H1 (cell line): ENCODE results near the gene IGSF1. TPM values are rescaled to one million over a fixed set of nuclear protein-coding genes. Genes with fewer than 3 reads are reported as not detected.
A peak's percentile ranks its signal among the peaks of the same experiment; 100 is the strongest.

Source experiments
- CTCF ChIA-PET: fragments of 300-600 bp; sonication (Branson Sonifier 250); formaldehyde crosslinking; loops from one replicate; lab custom pipeline; 2021; ENCODE audit not compliant: partially characterized antibody; lab: Charles Lee
- POLR2A ChIA-PET: fragments of 300-600 bp; sonication (Branson Sonifier 250); formaldehyde crosslinking; loops from one replicate; lab custom pipeline; 2021; ENCODE audit warnings: inconsistent platforms; ENCODE audit not compliant: partially characterized antibody; lab: Charles Lee
- DNase-seq, 2 experiments: peaks; one replicate each; pipeline versions ENCODE4 v3.0.0 to v3.0.0-alpha.2; 2010 to 2022; ENCODE audit warnings: low spot score in 2 of 2, low read depth in 1 of 2, mixed read lengths in 1 of 2
- FAIRE-seq: peaks from 2 replicates; lab custom pipeline; 2011; peaks lifted over from hg19 to GRCh38; lab: Jason Lieb, UNC
- H2AFZ ChIP-seq: 2 replicates; pipeline ENCODE4 v1.8.1; 2012; ENCODE audit warnings: low read length, inconsistent platforms
- H2AK5ac ChIP-seq: 2 replicates; pipeline ENCODE4 v1.6.1; 2013; ENCODE audit warnings: low read depth, low read length
- H2BK120ac ChIP-seq: replicated peaks from 2 replicates; pipeline ENCODE3; 2013; ENCODE audit warnings: low read depth, low read length, inconsistent platforms
- H2BK12ac ChIP-seq: 2 replicates; pipeline ENCODE4 v1.6.1; 2013; ENCODE audit warnings: low read depth, low read length
- H2BK15ac ChIP-seq: 2 replicates; pipeline ENCODE4 v1.6.1; 2013; ENCODE audit warnings: low read length
- H2BK20ac ChIP-seq: 2 replicates; pipeline ENCODE4 v1.6.1; 2013; ENCODE audit warnings: low read length
- H2BK5ac ChIP-seq: 2 replicates; pipeline ENCODE4 v1.6.1; 2013; ENCODE audit warnings: low read depth, low read length
- H3K14ac ChIP-seq: 2 replicates; pipeline ENCODE4 v1.6.1; 2013; ENCODE audit warnings: inconsistent platforms; ENCODE audit not compliant: insufficient read length
- H3K18ac ChIP-seq: 2 replicates; pipeline ENCODE4 v1.6.1; 2013; ENCODE audit warnings: low read length; ENCODE audit errors: extremely low read depth
- H3K23ac ChIP-seq: 2 replicates; pipeline ENCODE4 v1.6.1; 2013; ENCODE audit warnings: inconsistent platforms; ENCODE audit not compliant: insufficient read length
- H3K23me2 ChIP-seq: 2 replicates; pipeline ENCODE4 v1.6.1; 2013; ENCODE audit warnings: low read depth, low read length
- H3K27ac ChIP-seq: 2 replicates; pipeline ENCODE4 v1.6.1; 2011; ENCODE audit warnings: low read depth, low read length, inconsistent platforms
- H3K27me3 ChIP-seq, 4 experiments: replicated peaks in 1 of 4; 1 replicate in 1 of 4; 2 replicates in 3 of 4; pipeline versions ENCODE4 v1.6.1 to v1.8.1; 2011 to 2013; ENCODE audit warnings: low read length in 3 of 4, mild to moderate bottlenecking in 3 of 4, inconsistent platforms in 2 of 4, mixed read lengths in 2 of 4, moderate library complexity in 1 of 4; ENCODE audit not compliant: control insufficient read depth in 3 of 4, insufficient read depth in 3 of 4; ENCODE audit errors: extremely low read depth in 1 of 4
- H3K36me3 ChIP-seq, 4 experiments: 2 replicates each; pipeline versions ENCODE4 v1.6.1 to v1.8.1; 2011 to 2013; ENCODE audit warnings: mild to moderate bottlenecking in 4 of 4, low read length in 3 of 4, moderate library complexity in 2 of 4, control low read depth in 1 of 4, inconsistent platforms in 1 of 4; ENCODE audit not compliant: insufficient read depth in 4 of 4, control insufficient read depth in 2 of 4
- H3K4ac ChIP-seq: replicated peaks from 2 replicates; pipeline ENCODE3; 2013; ENCODE audit warnings: low read length, low read depth, mixed read lengths, inconsistent platforms; ENCODE audit not compliant: insufficient read length
- H3K4me1 ChIP-seq, 4 experiments: replicated peaks in 1 of 4; 1 replicate in 1 of 4; 2 replicates in 3 of 4; pipeline versions ENCODE4 v1.6.1 to v1.8.1; 2011 to 2013; ENCODE audit warnings: low read length in 3 of 4, inconsistent platforms in 2 of 4, mixed read lengths in 1 of 4; ENCODE audit not compliant: insufficient read depth in 4 of 4, control insufficient read depth in 3 of 4
- H3K4me2 ChIP-seq, 2 experiments: 2 replicates each; pipeline versions ENCODE4 v1.6.1 to v1.8.1; 2011 to 2013; ENCODE audit warnings: low read depth in 2 of 2, low read length in 2 of 2, control low read depth in 1 of 2, inconsistent platforms in 1 of 2, mild to moderate bottlenecking in 1 of 2; ENCODE audit not compliant: insufficient read depth in 1 of 2
- H3K4me3 ChIP-seq, 4 experiments: fragments of 200-600, 300-600 bp in 1 of 4; sonication (generic), shearing (Covaris generic), sonication (Bioruptor Twin) in 1 of 4; 2 replicates each; pipeline versions ENCODE4 v1.5.1 to v1.8.1; 2011 to 2016; ENCODE audit warnings: low read length in 4 of 4, low read depth in 3 of 4, control low read depth in 2 of 4, inconsistent platforms in 2 of 4, mild to moderate bottlenecking in 2 of 4, mixed read lengths in 1 of 4, moderate library complexity in 1 of 4; ENCODE audit not compliant: insufficient read depth in 2 of 4; ENCODE audit errors: extremely low read depth in 1 of 4
- H3K56ac ChIP-seq: replicated peaks from 2 replicates; pipeline ENCODE3; 2013; ENCODE audit warnings: low read depth, mild to moderate bottlenecking, mixed read lengths, low read length, inconsistent platforms; ENCODE audit not compliant: insufficient read length
- H3K79me1 ChIP-seq: 2 replicates; pipeline ENCODE4 v1.6.1; 2013; ENCODE audit warnings: low read depth, low read length, control low read depth
- H3K79me2 ChIP-seq, 2 experiments: 2 replicates each; pipeline versions ENCODE4 v1.6.1 to v1.8.1; 2012 to 2013; ENCODE audit warnings: low read length in 2 of 2, mild to moderate bottlenecking in 2 of 2, inconsistent platforms in 1 of 2; ENCODE audit not compliant: insufficient read depth in 2 of 2, control insufficient read depth in 1 of 2
- H3K9ac ChIP-seq, 4 experiments: replicated peaks in 1 of 4; 1 replicate in 1 of 4; 2 replicates in 3 of 4; pipeline versions ENCODE4 v1.6.1 to v1.8.1; 2011 to 2013; ENCODE audit warnings: low read depth in 3 of 4, low read length in 3 of 4, control low read depth in 2 of 4, mild to moderate bottlenecking in 2 of 4, moderate library complexity in 2 of 4, inconsistent platforms in 1 of 4; ENCODE audit errors: extremely low read depth in 1 of 4
- H3K9me3 ChIP-seq, 2 experiments: 2 replicates each; pipeline versions ENCODE4 v1.6.1 to v1.8.1; 2012 to 2013; ENCODE audit warnings: mild to moderate bottlenecking in 2 of 2, moderate library complexity in 2 of 2, control low read depth in 1 of 2, inconsistent platforms in 1 of 2, low read depth in 1 of 2, low read length in 1 of 2, mixed read lengths in 1 of 2; ENCODE audit not compliant: insufficient read depth in 2 of 2
- H4K20me1 ChIP-seq, 2 experiments: replicated peaks in 1 of 2; 2 replicates each; pipeline versions ENCODE3 to v1.8.1; 2011 to 2013; ENCODE audit warnings: inconsistent platforms in 2 of 2, low read length in 2 of 2, mild to moderate bottlenecking in 1 of 2; ENCODE audit not compliant: insufficient read depth in 2 of 2, control insufficient read depth in 1 of 2
- H4K5ac ChIP-seq: 2 replicates; pipeline ENCODE4 v1.6.1; 2013; ENCODE audit warnings: low read length, low read depth, mixed read lengths, inconsistent platforms; ENCODE audit not compliant: insufficient read length
- H4K8ac ChIP-seq: 2 replicates; pipeline ENCODE4 v1.8.0; 2013; ENCODE audit warnings: mild to moderate bottlenecking, moderate library complexity, low read length, inconsistent platforms; ENCODE audit not compliant: insufficient read depth; ENCODE audit errors: extremely low read depth
- H4K91ac ChIP-seq: replicated peaks from 2 replicates; pipeline ENCODE3; 2013; ENCODE audit warnings: low read length, mixed read lengths, inconsistent platforms; ENCODE audit not compliant: insufficient read length
- CBX5 ChIP-seq: fragments of 300-800, 300-1000 bp; sonication (generic); IDR thresholded peaks from 2 replicates; pipeline ENCODE4 v1.7.1; 2016; ENCODE audit warnings: antibody characterized with exemption, low read length, low read depth
- HDAC6 ChIP-seq: IDR thresholded peaks from one replicate; pipeline ENCODE4 v1.7.1; 2012; ENCODE audit warnings: low read depth, mild to moderate bottlenecking, inconsistent platforms, low read length, moderate library complexity
- NANOG ChIP-seq: IDR thresholded peaks from 2 replicates; pipeline ENCODE4 v1.6.1; 2011; ENCODE audit warnings: low read length, low read depth, mild to moderate bottlenecking, inconsistent platforms; ENCODE audit not compliant: insufficient read depth, poor library complexity, severe bottlenecking
- SRF ChIP-seq: IDR thresholded peaks from 2 replicates; pipeline ENCODE4 v1.6.1; 2011; ENCODE audit warnings: mild to moderate bottlenecking, low read depth, low read length, moderate library complexity
- SUZ12 ChIP-seq: fragments of 200-600 bp; sonication (generic); IDR thresholded peaks from 2 replicates; pipeline ENCODE4 v1.6.1; 2012; ENCODE audit warnings: mild to moderate bottlenecking, inconsistent platforms, low read length, moderate library complexity, mixed read lengths
- TAF1 ChIP-seq: IDR thresholded peaks from 2 replicates; pipeline ENCODE4 v1.6.1; 2011; ENCODE audit warnings: mild to moderate bottlenecking, low read depth, low read length
- WGBS, 2 experiments: shearing (Covaris generic) in 1 of 2; methylation state at CpG; one replicate each; pipeline versions ENCODE4 v1.1.6 to v1.1.7; 2013 to 2015; ENCODE audit warnings: low lambda C conversion rate in 2 of 2, mixed read lengths in 2 of 2, inconsistent platforms in 1 of 2, low coverage in 1 of 2, missing lambda C conversion rate in 1 of 2; ENCODE audit not compliant: insufficient replicate concordance in 2 of 2, insufficient coverage in 1 of 2, insufficient read length in 1 of 2; ENCODE audit errors: extremely low coverage in 1 of 2, missing lambda C conversion rate in 1 of 2; 5-methylcytosine and 5-hydroxymethylcytosine counted together
- polyA plus RNA-seq, 7 experiments: library from polyadenylated mRNA; depleted of rRNA in 3 of 7; stranded (reverse) in 5 of 7; unstranded in 2 of 7; fragments of >200 nt in 5 of 7; fragments of 200-250 nt in 2 of 7; gene quantifications; 1 replicate in 5 of 7; 2 replicates in 1 of 7; 4 replicates in 1 of 7; pipeline versions ENCODE4 v1.2.1 to v1.2.3, GENCODE V29; 2011 to 2013; ENCODE audit warnings: missing spikeins in 2 of 7, mixed read lengths in 2 of 7
- total RNA-seq: library from RNA; stranded (reverse); fragmentation: NEBNext Ultra II Directional; extraction: Animal tissue kit (Norgen Biotek cat#: 25700); gene quantifications from 2 replicates; pipeline ENCODE4 v1.2.1, GENCODE V29; 2021
- TF ChIP-seq, protein P1 (sequence below), 3 experiments: IDR thresholded peaks; 1 replicate in 2 of 3; 2 replicates in 1 of 3; pipeline versions ENCODE4 v1.5.1 to v1.6.1; 2011; ENCODE audit warnings: low read length in 3 of 3, mild to moderate bottlenecking in 3 of 3, inconsistent platforms in 2 of 3, low read depth in 1 of 3, moderate library complexity in 1 of 3; ENCODE audit not compliant: insufficient read depth in 1 of 3; ENCODE audit errors: control extremely low read depth in 1 of 3
- TF ChIP-seq, protein P2 (sequence below): IDR thresholded peaks from 2 replicates; pipeline ENCODE4 v1.6.1; 2012; ENCODE audit warnings: low read length, inconsistent platforms

Gene IGSF1
- total and polyA plus RNA-seq, 2 of the 8 experiments (the other 6 are each of a cell fraction or from before 2014, with no cell fraction given): 23.1 to 39.9 TPM

DNA sequence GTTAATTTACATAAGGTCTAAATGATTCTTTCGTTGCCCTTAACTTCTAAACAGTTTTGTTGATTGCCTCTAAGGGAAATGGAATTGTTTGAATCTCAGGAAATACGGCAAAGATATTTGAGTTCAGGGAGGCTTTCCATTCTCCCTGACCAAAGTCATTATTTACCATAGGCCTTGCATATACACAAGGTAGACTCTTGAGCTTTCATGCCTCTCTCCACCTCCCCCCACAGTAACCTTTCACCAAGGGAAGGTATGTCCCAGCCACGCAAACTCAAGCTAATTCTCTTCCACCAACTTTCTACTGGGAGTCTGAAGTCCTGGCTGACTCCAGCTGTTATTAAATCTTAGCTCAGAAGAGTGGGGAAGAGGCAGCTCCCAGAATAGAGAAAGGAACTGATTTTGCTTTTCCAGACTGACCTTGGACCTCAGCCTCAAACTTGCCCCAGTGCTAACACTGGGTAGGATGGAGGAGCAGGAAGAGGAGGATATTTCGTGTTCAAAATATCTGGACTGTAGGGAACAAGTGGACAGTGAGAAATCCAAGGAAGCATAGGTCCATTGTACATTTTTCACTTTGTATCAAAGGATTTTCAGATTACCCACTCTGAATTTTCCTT is 1.4 kb downstream of the IGSF1 start:
- Histone ChIP-seq H3K4ac (no peak overlapping the region), H2AK5ac (no peak overlapping the region), H2BK120ac (no peak overlapping the region), H4K91ac (no peak overlapping the region), H3K79me2 (no peaks in the 10 kb centered on the region), H3K23me2 (no peaks in the 10 kb centered on the region), H3K56ac (no peak overlapping the region), H3K4me1 (peaks cover 0 to 4% (median 2%) of the 10 kb centered on the region in 4 experiments; a peak in 6 of 7 replicates), H3K79me1 (no peaks in the 10 kb centered on the region), H4K20me1 (no peaks in the 10 kb centered on the region), H2BK20ac (no peak overlapping the region), H2BK12ac (no peak overlapping the region), H3K14ac (no peak overlapping the region), H4K5ac (no peak overlapping the region), H3K36me3 (peaks cover 0 to 7% (median 4%) of the 10 kb centered on the region in 4 experiments; a peak in 3 of 8 replicates), H3K23ac (no peak overlapping the region), H3K27ac (no peak overlapping the region), H4K8ac (no peak overlapping the region), H3K9ac (no peak overlapping the region), H2AFZ (no peak overlapping the region), H3K9me3 (no peaks in the 10 kb centered on the region), H3K4me2 (peak overlapping the region; percentile 68 to 74), H3K4me3 (peak overlapping the region in 1 of 4 experiments; percentile 83; a peak in 1 of 8 replicates), H2BK5ac (no peak overlapping the region), H2BK15ac (no peak overlapping the region), H3K27me3 (no peaks in the 10 kb centered on the region), H3K18ac (no peak overlapping the region)
- 72% methylated on average over 3 of the region's 4 CpGs; no CpG with 5 or more reads in 1 of the 2 experiments for WGBS, 2 experiments
- no peak for DNase-seq
- ChIA-PET POLR2A (interaction anchor here (0.6 to 3.0 kb wide), 3 partner anchors 10 to 191 kb away, joined by 3 to 16 read pairs (median 4); no protein-coding TSS in a partner anchor), CTCF (interaction anchor here (0.9 to 1.3 kb wide), 2 partner anchors 25 to 156 kb away, joined by 3 read pairs; no protein-coding TSS in a partner anchor)
- FAIRE-seq: peak; percentile 24
- TF ChIP-seq SRF: no peak
- no peak for TF ChIP-seq TAF1
- TF ChIP-seq, protein P1, sequence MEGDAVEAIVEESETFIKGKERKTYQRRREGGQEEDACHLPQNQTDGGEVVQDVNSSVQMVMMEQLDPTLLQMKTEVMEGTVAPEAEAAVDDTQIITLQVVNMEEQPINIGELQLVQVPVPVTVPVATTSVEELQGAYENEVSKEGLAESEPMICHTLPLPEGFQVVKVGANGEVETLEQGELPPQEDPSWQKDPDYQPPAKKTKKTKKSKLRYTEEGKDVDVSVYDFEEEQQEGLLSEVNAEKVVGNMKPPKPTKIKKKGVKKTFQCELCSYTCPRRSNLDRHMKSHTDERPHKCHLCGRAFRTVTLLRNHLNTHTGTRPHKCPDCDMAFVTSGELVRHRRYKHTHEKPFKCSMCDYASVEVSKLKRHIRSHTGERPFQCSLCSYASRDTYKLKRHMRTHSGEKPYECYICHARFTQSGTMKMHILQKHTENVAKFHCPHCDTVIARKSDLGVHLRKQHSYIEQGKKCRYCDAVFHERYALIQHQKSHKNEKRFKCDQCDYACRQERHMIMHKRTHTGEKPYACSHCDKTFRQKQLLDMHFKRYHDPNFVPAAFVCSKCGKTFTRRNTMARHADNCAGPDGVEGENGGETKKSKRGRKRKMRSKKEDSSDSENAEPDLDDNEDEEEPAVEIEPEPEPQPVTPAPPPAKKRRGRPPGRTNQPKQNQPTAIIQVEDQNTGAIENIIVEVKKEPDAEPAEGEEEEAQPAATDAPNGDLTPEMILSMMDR (IDR thresholded peaks at IDR 0.05; ENCODE audit: control extremely low read depth in 1 of 3, insufficient read depth in 1 of 3, low read depth in 1 of 3, low read length in 3 of 3): no peak
- TF ChIP-seq HDAC6: no peak
- TF ChIP-seq NANOG: no peak
- TF ChIP-seq, protein P2, sequence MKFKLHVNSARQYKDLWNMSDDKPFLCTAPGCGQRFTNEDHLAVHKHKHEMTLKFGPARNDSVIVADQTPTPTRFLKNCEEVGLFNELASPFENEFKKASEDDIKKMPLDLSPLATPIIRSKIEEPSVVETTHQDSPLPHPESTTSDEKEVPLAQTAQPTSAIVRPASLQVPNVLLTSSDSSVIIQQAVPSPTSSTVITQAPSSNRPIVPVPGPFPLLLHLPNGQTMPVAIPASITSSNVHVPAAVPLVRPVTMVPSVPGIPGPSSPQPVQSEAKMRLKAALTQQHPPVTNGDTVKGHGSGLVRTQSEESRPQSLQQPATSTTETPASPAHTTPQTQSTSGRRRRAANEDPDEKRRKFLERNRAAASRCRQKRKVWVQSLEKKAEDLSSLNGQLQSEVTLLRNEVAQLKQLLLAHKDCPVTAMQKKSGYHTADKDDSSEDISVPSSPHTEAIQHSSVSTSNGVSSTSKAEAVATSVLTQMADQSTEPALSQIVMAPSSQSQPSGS: no peak
- TF ChIP-seq CBX5: no peak
- no peak for TF ChIP-seq SUZ12
